SJCRH30 (cell line): ENCODE results near the gene SLC22A31. TPM values are rescaled to one million over a fixed set of nuclear protein-coding genes. Genes with fewer than 3 reads are reported as not detected.

ENCODE experiments used
- DNase-seq, 2 experiments: peaks; one replicate each; pipeline ENCODE4 v3.0.0-alpha.2; 2015 to 2020
- H3K27ac ChIP-seq: fragments of 250-450 bp; sonication (Bioruptor Pico); 2 replicates; pipeline ENCODE4 v1.5.1; 2020; ENCODE audit warnings: mild to moderate bottlenecking, moderate library complexity
- H3K27me3 ChIP-seq: fragments of 250-450 bp; sonication (Bioruptor Pico); 2 replicates; pipeline ENCODE4 v1.5.1; 2020; ENCODE audit warnings: mild to moderate bottlenecking, moderate library complexity
- H3K36me3 ChIP-seq: fragments of 250-450 bp; sonication (Bioruptor Pico); 2 replicates; pipeline ENCODE4 v1.5.1; 2020; ENCODE audit warnings: mild to moderate bottlenecking, moderate library complexity
- H3K4me1 ChIP-seq: fragments of 250-450 bp; sonication (Bioruptor Pico); 2 replicates; pipeline ENCODE4 v1.5.1; 2020; ENCODE audit warnings: mild to moderate bottlenecking, moderate library complexity
- H3K4me3 ChIP-seq: fragments of 250-450 bp; sonication (Bioruptor Pico); 2 replicates; pipeline ENCODE4 v1.5.1; 2020; ENCODE audit warnings: mild to moderate bottlenecking, moderate library complexity
- H3K9me3 ChIP-seq: fragments of 250-450 bp; sonication (Bioruptor Pico); replicated peaks from 2 replicates; pipeline ENCODE4 v1.5.1; 2020; ENCODE audit warnings: mild to moderate bottlenecking, moderate library complexity
- total RNA-seq: library from RNA; depleted of rRNA; stranded (reverse); fragments of >200 nt; shearing (Covaris generic); gene quantifications from 2 replicates; pipeline ENCODE4 v1.2.3, GENCODE V29; 2014; rRNA removed

Gene SLC22A31
- total RNA-seq, 1 experiment from 2014 or later: not detected

- Histone ChIP-seq H3K9me3 (0 out of 2 replicates have a peak, but pooled peaks cover 3% of the 10 kb centered on the region), H3K36me3 (no peaks in the 10 kb centered on the region), H3K4me1 (peaks cover 10% of the 10 kb centered on the region), H3K27me3 (no peaks in the 10 kb centered on the region; the same call in 1 of the 2 replicates), H3K27ac (no peak overlapping the region), H3K4me3 (no peak overlapping the region)
- peak; percentile 66 to 72 for DNase-seq
Observed at GRCh38 chr16:89150090-89150835, 50.1 kb downstream of the SLC22A31 start.

- Histone ChIP-seq H3K36me3 (no peaks in the 10 kb centered on the region), H3K4me3 (no peak overlapping the region), H3K27me3 (no peaks in the 10 kb centered on the region), H3K9me3 (0 out of 2 replicates have a peak, but pooled peaks cover 3% of the 10 kb centered on the region), H3K4me1 (peaks cover 10% of the 10 kb centered on the region), H3K27ac (no peak overlapping the region)
- DNase-seq: no peak
Observed at GRCh38 chr16:89149386-89149785, 51.0 kb downstream of the SLC22A31 start.

- Histone ChIP-seq H3K9me3 (0 out of 2 replicates have a peak, but pooled peaks cover 3% of the 10 kb centered on the region), H3K27me3 (no peaks in the 10 kb centered on the region), H3K36me3 (no peaks in the 10 kb centered on the region), H3K27ac (no peak overlapping the region), H3K4me1 (peaks cover 10% of the 10 kb centered on the region), H3K4me3 (no peak overlapping the region)
- DNase-seq: peak in 1 of 2 experiments; percentile 47
Observed at GRCh38 chr16:89147085-89147817, 53.1 kb downstream of the SLC22A31 start.

DNA sequence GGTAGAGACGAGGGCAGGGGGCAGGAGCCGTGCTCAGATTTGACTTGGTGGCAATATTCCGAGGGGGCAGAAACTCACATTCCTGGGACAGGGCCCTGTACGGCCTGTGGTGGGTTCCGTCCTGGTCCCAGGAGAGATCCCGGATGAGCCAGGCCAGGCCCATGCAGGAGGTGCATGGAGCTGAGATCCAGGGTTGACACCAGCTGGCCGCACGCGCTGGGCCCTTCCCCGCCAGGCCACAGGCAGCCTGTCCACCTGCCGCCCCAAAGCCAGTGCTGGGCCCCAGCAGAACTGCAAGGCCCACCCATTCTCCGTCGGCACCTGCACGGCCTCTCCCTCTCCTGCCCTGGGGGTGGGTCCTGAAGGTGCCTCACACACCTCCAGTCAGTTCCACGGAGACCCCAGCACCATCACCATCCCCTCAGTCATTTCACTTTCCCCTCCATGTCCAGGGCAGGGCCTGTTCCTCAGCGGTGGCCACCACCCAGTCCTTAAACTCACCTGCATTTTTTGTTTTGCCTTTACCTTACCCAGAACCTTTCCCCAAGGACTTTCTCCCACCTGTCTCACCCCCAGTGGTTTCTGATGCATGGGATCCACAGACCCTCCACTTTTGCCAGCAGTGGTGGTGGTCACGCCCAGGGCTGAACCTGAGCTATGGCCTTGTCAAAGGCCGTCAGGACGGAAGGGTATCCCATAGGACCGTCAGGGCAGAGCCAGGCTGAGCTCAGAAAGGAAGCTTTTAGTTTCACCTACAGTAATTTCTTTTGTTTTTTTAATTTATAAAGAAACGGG is 53.9 kb downstream of the SLC22A31 start:
- no peaks in the 10 kb centered on the region for H3K36me3 ChIP-seq
- H3K27me3 ChIP-seq: no peaks in the 10 kb centered on the region
- no peak overlapping the region for H3K4me3 ChIP-seq
- no peak overlapping the region for H3K27ac ChIP-seq
- 0 out of 2 replicates have a peak, but pooled peaks cover 3% of the 10 kb centered on the region for H3K9me3 ChIP-seq
- no peak for DNase-seq
- H3K4me1 ChIP-seq: peaks cover 10% of the 10 kb centered on the region

Other genes with a start within 250 kb of the SLC22A31 start
- 1.8 and 3.5 TPM in 2 replicates for gene CBFA2T3, start 223.3 kb downstream of the SLC22A31 start, total RNA-seq
- gene ACSF3, start 106.7 kb downstream of the SLC22A31 start, total RNA-seq: 9.2 and 11.8 TPM in 2 replicates
- gene CDH15, start 28.8 kb downstream of the SLC22A31 start, total RNA-seq: 162 and 186 TPM in 2 replicates
- gene ZNF778, start 17.2 kb upstream of the SLC22A31 start, total RNA-seq: 24.1 and 33.5 TPM in 2 replicates